Islet of Langerhans (tissue), 1 donor: ENCODE measurements around the gene LAMA3.

Experiments
- FAIRE-seq: peaks from one replicate; lab custom pipeline; 2011; peaks lifted over from hg19 to GRCh38; lab: Jason Lieb, UNC

LAMA3 gene

DNA sequence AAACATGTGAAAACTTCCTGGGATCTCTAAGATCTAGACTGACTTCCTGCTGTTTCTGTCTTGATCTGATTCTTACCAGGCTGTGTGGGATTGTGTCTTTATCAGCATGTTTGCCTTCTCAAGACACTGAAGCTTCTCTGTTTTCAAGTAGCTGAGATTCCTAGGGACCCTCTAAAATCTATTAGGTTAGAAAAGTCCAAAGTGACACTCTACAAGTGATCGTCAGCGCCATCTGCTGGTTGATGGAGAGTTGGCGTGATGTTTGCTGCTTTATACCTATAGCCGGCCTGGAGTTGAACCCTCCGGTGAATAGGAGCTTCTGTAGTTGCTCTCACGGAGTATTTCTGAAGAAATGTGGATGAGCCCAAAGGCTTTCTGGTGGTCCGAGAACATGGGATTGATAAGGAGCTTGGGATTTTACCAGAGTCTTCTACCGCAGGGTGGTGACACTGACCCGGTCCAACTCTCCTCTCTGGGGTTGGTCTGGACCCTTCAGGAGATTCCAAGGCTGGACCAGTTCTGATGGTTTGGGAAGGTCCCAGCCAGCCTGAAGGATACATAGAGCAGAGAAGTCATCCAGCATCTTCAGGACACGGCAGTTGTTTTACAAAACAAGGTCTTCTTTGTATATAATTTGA lies 229.3 kb downstream of the LAMA3 start:
- FAIRE-seq, result no peak

DNA sequence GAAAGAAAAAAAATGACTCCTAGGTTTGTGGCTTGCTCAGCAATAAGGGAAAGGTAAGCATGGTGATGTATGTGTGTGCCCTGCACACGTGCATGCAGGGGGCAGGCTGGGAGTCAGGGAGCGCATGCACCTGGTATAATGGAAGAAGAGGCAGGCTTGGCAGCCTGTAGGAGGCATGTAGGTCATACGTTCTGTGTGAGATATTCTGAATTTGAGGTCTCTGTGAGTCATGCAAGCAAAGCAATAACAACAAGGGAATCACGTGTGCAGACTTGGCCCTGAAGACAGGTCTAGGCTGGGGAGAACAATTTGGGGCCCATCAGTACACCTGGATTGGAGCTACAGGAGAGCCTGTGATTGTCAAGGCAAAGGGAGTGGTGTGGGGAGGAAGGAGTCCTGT lies 230.8 kb downstream of the LAMA3 start:
- FAIRE-seq, result no peak

DNA sequence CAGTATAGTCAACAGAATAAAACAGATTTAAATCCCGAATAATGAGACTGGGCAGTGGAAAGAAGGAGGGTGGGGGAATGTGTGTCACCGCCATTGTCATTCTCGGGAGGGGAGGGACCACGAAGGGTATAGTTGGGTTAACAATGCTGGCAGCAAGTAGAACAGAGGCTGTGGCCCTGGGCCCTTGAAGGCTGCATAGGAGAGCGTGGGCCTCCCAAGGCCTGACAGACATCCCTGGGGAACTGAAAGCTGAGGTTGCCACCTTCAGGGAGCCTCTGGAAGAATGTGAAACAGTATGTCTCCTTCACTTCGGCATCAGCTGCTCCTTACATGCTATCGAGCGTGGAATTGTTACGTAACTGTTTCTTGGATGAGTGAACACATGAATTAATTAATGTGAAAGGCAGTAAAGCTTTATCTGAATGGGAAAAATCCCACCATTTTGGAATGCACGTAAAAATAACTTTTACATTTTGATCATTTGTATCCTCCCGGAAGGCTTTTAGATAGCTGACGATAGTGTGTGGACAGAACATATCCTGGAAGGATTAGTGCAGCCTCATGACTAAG lies 232.5 kb downstream of the LAMA3 start:
- no peak for FAIRE-seq

DNA sequence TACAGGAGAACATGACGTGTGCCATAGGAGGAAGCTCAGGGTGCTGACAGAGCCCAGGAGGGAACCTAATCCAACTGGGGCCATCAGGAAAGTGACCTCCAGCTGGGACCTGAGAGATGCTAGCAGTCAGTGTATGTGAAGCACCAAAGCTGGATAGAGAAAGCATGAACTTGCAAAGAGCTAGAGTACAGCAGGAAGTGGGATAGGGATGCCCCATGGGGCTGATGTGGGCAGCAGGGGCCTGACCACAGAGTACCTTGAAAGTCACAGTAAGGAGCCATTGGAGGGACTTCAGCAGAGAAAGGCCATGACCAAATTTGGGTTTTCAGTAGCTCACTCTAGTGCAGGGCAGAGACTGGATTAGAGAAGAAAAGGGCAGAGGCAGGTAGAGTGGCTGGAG lies 233.7 kb downstream of the LAMA3 start:
- FAIRE-seq, result no peak

DNA sequence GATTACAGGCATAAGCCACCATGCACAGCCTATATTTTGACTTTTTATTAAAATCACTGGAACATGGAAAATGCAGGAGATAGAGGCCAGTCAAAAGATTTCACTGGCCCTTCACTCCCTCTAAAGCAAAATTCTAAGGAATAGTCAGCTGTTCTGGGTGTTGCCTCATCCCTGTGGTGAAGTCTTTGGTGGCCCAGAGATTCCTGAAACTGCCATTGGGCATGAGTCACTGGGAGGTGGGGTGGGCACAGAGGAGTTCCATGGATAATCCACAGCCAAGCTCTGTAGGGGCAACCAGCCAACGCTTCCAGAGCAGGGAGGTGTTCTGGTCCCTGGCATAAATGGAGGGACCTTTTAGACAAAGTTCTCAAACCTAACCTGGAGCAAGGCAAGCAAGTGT lies 235.6 kb downstream of the LAMA3 start:
- FAIRE-seq, result no peak

DNA sequence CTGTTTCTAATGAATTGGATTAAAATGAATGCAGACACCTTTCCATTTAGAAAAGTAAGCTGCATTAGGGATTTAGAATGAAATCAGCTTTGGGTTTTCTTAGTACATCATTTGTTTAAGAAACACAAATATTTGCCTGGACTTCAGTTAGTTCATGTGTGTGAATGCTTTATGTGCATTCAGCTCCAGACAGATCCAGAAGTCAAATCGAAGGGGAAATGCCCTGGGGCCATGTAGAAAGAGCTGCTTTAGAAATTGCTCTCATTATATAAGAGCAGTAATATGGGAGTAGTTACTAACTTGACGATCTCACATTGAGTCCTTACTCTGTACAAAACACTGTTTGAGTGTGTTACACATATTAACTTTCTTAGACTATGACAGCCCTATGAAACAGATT lies 237.3 kb downstream of the LAMA3 start:
- FAIRE-seq, result no peak

DNA sequence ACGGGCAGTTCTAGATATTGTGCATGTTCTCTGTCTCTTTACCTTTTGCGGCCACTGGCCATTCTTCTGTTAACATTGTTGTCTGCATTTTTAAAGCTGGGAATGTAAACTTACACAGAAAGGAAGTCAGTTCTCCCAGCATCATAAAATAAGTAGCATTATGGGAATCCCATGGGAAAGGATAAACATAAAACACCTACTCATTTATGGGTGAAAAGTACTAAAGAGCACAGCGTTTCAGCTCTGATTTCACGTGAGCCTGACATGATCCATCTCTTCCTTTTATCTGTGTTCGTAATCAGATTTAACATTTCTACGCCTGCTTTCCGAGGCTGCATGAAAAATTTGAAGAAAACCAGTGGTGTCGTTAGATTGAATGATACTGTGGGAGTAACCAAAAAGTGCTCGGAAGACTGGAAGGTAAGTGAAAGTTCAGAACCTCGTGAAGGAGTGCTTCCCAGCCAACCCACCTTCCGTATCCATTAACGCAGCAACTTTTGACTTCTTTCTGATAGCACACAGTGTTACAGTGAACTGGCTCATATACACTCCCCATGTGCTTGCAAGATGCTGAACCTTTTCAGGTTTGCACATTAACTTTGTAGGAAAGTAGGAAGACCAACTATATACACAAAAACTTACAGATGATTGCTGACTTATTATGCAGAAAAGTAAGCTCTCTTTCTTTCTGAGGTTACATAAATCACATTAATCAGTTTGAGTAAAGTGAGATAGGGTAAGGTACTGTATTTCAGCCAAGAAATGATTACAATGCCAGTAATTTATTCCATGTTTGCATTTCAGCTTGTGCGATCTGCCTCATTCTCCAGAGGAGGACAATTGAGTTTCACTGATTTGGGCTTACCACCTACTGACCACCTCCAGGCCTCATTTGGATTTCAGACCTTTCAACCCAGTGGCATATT lies 238.8 kb downstream of the LAMA3 start:
- FAIRE-seq, result no peak

DNA sequence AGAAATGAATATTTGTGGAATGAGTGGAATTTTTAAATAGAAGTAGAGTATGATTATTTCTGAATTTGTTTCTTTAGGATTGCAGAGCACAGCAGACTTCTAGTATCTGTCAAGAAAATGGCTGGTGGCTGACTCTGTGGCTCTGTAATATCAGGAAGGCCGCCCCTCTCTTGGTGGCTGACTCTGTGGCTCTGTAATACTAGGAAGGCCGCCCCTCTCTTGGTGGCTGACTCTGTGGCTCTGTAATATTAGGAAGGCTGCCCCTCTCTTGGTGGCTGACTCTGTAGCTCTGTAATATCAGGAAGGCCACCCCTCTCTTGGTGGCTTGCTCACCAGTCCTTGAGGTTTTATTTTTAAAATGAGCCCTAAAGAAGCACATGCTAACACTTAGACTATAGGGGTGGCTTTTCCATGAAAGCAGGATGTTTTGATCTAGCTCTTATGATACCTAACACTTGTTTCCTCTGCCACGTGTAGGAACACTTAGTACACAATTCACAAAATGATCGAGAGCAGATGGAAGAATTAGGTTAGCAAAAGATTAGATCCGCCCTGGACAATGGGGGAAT lies 240.2 kb downstream of the LAMA3 start:
- FAIRE-seq, result no peak

DNA sequence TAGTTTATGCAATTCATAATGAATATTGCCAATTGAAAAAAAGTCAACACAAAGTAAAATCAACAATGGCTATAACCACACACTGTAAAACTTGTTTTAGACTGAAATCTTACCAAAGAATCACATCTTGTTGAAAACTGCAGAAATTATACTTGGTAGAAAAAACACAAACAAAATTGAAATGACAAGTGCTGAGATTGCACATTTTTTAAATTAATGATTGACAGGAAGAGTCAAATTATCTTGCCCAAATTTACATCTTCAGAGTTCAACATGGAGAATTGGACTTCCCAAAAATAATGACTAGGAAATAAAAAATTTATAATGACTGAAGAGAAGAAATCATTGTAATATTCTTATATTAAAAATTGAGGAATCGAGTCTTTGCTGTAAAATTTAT lies 240.7 kb downstream of the LAMA3 start:
- no peak for FAIRE-seq

DNA sequence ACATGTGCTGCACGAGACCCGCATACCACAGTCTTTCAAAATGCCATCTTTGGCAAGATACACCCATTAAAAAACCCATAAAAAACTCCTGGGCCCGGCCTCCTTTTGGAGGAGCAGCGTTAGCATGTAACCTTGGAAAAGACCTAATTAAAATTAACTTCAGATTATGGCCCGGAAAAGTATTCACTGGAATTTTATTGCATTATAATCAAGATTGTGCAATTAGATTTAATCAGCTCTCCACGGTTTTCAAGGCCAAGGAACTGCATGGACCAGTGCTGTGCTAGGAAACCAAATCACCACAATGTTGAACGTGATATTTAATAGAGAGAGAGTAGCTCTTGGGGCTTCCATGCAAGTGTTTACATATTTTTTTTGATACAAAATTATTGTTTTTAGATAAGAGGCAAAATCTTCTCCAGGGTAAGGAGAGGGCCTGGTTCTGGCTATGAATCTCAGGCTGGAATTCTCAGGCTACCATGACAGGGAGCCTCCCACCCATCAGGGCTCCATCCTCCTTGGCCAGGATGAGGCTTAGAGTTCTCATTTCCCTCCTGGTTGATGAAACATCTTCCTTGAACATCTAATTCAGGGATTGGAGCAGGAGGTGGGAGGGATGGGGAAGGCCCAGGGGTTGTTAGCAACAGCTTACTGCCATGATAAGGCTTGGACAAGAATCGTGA lies 243.3 kb downstream of the LAMA3 start:
- no peak for FAIRE-seq

DNA sequence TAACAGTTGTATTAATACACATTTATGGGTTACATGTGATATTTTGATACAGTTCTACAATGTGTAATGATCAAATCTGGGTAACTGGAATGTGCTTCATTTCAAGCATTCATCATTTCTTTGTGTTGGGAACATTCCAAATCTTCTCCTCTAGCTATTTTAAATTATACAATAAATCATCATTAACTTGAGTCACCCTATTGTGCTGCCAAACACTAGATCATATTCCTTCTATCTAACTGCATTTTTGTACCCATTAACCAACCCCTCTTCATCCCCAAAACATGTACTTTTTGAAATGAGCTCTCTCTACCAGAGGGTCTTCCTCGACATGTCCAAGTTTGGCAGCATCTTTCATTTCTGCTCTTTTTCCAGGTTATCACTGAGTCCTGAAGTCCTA lies 244.2 kb downstream of the LAMA3 start:
- no peak for FAIRE-seq

DNA sequence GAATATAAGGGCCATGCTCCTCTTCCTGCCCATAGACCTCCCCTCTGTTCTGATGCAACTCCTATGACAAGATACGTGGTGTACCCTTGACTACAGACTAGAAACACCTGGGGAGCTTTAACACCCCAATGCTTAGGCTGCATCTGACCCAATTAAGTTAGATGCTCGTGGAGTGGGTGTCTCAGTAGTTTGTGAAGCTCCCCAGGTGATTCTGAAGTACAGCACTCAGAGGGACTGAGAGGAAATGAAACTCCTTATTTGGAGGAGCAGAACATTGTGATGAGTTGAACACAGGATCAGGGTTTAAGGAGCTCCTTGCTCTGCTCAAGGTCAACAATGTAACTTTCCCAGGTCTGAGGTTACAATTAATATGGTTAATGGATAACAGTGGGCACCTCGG lies 245.0 kb downstream of the LAMA3 start:
- no peak for FAIRE-seq

DNA sequence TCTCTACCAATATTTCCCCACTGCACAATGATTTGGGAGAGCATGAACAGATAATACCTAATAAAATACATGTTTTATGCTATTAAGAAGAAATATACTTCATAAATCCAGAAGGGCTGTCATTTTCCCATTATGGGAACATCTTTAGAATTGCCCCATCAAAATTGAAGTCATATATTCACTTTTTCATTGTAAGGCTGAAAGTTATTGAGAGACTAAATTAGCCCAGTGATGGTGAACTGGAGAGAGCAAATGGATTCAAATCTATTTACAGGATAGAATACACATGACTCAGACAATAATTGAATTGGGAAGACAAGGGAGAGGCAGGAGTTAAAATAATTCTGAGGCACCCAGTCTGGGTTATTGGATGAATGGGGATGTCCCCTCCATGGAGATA lies 245.6 kb downstream of the LAMA3 start:
- FAIRE-seq, result no peak

DNA sequence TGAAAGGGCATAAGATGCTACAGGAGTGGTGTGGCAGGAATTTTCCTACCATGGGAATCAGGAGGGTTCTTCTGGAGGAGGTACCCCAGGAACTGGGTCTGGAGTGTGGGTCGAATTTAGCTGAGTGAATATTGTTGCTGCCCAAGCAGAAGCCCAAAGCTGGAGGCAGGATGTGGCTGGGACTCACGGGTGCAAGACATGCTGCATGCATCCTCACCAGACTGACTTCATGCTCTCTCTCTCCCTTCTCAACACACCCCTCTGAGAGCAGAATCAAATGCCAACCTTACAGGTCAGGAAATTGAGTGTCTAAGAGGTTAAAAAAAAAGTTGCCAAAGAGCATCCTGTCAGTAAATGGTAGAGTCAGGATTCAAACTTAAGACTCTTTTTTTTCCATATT lies 246.6 kb downstream of the LAMA3 start:
- FAIRE-seq, result no peak

DNA sequence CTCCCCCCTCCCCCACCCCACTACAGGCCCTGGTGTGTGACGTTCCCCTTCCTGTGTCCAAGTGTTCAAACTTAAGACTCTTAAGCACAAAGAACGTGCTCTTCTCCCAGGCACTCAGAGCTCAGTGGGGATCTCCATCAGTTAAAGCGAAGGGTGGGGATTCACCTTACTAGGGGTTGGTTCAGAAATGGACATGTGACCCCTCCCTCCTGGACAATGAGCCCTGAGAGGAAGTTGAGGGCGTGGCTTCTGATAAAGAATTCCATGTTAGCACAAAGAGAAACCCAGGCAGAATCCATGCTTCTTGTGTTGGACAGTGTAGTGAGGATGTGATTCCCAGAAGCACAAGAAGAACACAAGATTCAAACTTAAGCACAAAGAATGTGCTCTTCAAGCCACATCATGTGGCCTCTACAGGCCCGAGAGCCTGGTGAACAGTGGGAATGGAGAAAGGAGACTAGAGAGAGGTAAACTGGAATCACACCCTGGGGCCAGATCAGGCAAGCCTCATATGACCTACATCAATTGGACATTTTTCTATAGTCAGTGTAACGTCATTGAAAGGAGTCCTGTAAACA lies 247.2 kb downstream of the LAMA3 start:
- FAIRE-seq, result no peak

DNA sequence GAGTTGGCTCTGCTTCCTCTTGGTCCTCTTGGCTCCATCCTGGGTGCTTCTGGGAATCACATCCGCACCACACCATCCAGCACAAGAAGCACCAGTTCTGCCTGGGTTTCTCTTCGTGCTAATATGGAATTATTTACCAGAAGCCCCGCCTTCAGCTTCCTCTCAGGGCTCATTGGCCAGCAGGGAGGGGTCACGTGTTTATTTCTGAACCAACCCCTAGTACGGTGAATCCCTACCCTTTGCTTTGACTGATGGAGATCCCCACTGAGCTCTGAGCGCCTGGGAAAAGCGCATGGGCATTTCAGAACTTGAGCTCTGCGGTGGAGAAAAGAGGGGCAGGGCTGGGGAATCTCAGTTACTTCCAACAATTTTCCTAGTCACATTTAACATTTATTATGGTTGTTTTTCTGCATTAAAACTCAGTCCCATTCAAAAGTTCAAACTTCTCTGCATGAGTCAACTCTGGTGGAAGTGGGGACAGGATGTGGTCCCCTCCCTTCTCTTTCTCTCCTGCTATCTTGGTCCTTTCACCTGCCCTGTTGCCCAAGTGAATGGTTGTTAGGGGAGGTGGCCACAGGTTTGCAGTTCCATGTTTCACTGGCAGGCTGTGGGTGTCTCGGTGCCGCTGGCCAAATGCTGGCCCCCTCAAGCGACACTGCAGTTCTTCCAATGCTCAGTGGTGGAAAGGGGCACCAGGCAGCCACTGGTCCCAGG lies 248.9 kb downstream of the LAMA3 start:
- FAIRE-seq, result no peak

DNA sequence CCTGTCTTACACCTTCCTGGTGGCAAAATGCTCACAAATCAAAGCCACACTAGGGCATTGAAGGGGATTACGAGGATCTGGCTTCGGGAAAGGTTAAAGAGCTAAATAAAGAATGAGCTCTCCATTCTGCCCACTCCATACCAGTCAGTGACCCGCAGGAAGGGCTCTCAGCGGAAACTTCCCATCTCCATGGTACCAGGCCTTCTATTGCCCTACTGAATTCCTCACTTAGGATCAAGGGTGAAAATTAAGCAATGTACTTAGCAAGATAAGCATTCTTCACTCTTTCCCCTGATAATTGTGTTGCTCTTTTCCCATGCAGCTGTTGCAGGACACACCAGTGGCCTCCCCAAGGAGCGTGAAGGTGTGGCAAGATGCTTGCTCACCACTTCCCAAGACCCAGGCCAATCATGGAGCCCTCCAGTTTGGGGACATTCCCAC lies 249.7 kb downstream of the LAMA3 start:
- FAIRE-seq, result no peak

DNA sequence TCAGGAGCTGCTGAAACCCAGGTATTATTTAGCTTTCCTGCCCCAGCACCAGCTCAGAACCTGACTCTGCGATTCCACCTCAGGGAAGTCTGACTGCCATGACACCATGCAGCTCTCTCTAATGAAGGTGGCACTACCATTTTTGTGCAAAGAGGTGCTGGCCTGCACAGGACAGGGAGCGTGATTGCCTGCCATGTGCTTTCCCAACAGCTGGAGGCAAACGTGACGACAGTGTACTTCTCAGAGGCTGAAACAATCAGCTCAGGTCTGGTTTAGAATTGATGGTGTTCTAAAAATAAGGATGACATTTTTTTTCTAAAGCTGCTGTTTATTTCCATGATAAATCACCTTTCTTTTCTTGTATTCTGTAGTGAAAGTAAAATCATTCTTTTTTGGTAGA lies 250.1 kb downstream of the LAMA3 start:
- no peak for FAIRE-seq

DNA sequence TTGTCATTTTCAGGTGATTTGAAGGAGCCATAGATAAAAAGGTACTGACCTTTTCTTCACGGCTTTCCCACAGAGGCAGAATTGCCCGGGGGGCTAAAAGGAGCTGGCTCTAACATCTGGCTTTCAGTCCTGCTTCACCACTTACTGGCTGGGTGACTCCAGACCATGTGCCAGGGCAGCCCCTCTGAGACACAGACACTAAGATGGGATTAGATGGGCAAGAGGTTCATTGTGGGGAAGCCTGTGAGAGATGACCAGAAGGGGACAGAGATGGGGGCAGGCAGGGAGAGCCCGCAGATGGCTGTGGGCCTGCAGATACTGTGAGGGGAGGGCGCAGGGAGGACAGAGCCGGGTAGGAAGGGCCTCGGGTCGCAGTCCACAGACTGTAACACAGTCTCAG lies 250.6 kb downstream of the LAMA3 start:
- no peak for FAIRE-seq

DNA sequence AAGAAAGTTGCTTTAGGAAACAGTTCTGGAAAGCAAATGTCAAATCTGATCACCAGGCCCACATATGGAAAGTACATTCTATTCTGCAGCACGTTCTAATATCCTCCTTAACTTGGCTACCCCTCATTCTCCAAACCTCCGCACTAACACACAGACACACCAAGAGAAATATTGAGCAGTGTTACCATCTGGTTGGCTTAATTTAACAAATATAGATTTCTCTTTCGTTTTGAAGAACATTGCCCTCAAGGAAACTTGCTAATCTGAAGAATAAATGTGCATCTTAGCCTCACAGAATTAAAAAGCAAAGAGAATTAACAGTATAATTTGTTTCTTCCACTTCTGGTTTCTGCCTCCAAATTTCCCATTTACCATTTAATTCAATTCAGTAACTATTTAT lies 252.5 kb downstream of the LAMA3 start:
- FAIRE-seq, result no peak

DNA sequence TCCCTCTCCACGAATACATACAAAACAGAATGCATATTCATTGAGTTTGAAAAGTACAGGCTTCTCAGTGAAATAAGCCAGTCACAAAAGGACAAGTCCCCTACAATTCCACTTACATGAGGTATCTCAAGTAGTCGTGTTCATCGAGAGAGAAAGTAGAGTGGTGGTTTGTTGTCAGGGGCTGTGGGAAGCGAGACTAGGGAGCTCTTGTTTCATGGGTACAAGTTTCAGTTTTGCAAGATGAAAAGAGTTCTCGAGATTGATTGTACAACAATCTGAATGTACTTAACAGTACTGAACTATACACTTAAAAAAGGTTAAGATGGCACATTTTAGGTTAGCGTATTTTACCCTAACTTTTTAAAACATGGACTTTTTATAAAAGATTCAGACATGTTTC lies 253.9 kb downstream of the LAMA3 start:
- FAIRE-seq, result no peak
